Muscle of leg (tissue), 16 donors: ENCODE measurements around the gene PTGES2. TPM values are rescaled to one million over a fixed set of nuclear protein-coding genes. Genes with fewer than 3 reads are reported as not detected.

Source experiments
- DNase-seq: peaks from one replicate; pipeline ENCODE4 v3.0.0; 2013
- H3K27ac ChIP-seq: one replicate; pipeline ENCODE4 v1.5.1; 2013; ENCODE audit warnings: mild to moderate bottlenecking, low read length, control low read depth
- H3K27me3 ChIP-seq: one replicate; pipeline ENCODE4 v1.6.1; 2013; ENCODE audit warnings: low read length; ENCODE audit not compliant: control insufficient read depth, insufficient read depth
- H3K36me3 ChIP-seq: one replicate; pipeline ENCODE4 v1.6.1; 2013; ENCODE audit warnings: low read length; ENCODE audit not compliant: control insufficient read depth, insufficient read depth
- H3K4me1 ChIP-seq: one replicate; pipeline ENCODE4 v1.6.1; 2013; ENCODE audit warnings: low read length; ENCODE audit not compliant: control insufficient read depth, insufficient read depth
- H3K4me3 ChIP-seq: one replicate; pipeline ENCODE4 v1.5.1; 2013; ENCODE audit warnings: low read length, control low read depth
- H3K9me3 ChIP-seq: replicated peaks from 2 replicates; pipeline ENCODE4 v1.6.1; 2013; ENCODE audit warnings: low read depth, low read length; ENCODE audit not compliant: control insufficient read depth
- whole genome bisulfite sequencing: methylation state at CpG from one replicate; pipeline ENCODE4 v1.1.5; 2013; ENCODE audit warnings: missing lambda C conversion rate; ENCODE audit not compliant: insufficient coverage; 5-methylcytosine and 5-hydroxymethylcytosine counted together
- long read RNA-seq, 11 donors: transcript quantifications; one replicate each; lab custom pipeline, GENCODE V29; 2026
- polyA plus RNA-seq, 8 donors: library from polyadenylated mRNA; unstranded; fragments of 120-200 nt; gene quantifications; one replicate each; pipeline versions ENCODE4 v1.2.1 to v1.2.3, GENCODE V29; 2013; ENCODE audit warnings: inconsistent platforms in 1 of 8, low replicate concordance in 1 of 8; ENCODE audit not compliant: insufficient read length in 8 of 8, insufficient read depth in 1 of 8
- total RNA-seq: library from RNA; stranded (reverse); fragments of 120-200 nt; gene quantifications from one replicate; pipeline ENCODE4 v1.2.4, GENCODE V29; 2013

Gene PTGES2
- total RNA-seq (30.1 TPM), polyA plus RNA-seq (10 to 100 TPM; 40.0 to 45.3 (median 41.5) TPM)
- long read RNA-seq, donor 1, partial matches to known transcripts = 0 of 3 reads
- long read RNA-seq, donor 1, other reads (novel, unspliced or antisense) = 0 of 3 reads
- long read RNA-seq, donor 2 = 0 reads
- long read RNA-seq, donor 3, transcript PTGES2-202 (7 exons, 2,331 nt) = major isoform, 11 of 11 reads
- long read RNA-seq, donor 3, partial matches to known transcripts = 0 of 11 reads
- long read RNA-seq, donor 3, other reads (novel, unspliced or antisense) = 0 of 11 reads
- long read RNA-seq, donor 4, transcript PTGES2-202 (7 exons, 2,331 nt) = major isoform, 7 of 7 reads
- long read RNA-seq, donor 4, partial matches to known transcripts = 0 of 7 reads
- long read RNA-seq, donor 4, other reads (novel, unspliced or antisense) = 0 of 7 reads
- long read RNA-seq, donor 5, transcript PTGES2-202 (7 exons, 2,331 nt) = major isoform, 27 of 27 reads
- long read RNA-seq, donor 5, partial matches to known transcripts = 0 of 27 reads
- long read RNA-seq, donor 5, other reads (novel, unspliced or antisense) = 0 of 27 reads
- long read RNA-seq, donor 6, transcript PTGES2-202 (7 exons, 2,331 nt) = major isoform, 19 of 20 reads
- long read RNA-seq, donor 6, partial matches to known transcripts = 0 of 20 reads
- long read RNA-seq, donor 6, other reads (novel, unspliced or antisense) = 0 of 20 reads
- long read RNA-seq, donor 7, transcript PTGES2-202 (7 exons, 2,331 nt) = major isoform, 15 of 15 reads
- long read RNA-seq, donor 7, partial matches to known transcripts = 0 of 15 reads
- long read RNA-seq, donor 7, other reads (novel, unspliced or antisense) = 0 of 15 reads
- long read RNA-seq, donor 8, transcript PTGES2-202 (7 exons, 2,331 nt) = major isoform, 8 of 14 reads
- long read RNA-seq, donor 8, partial matches to known transcripts = 5 of 14 reads
- long read RNA-seq, donor 8, other reads (novel, unspliced or antisense) = 0 of 14 reads
- long read RNA-seq, donor 9, partial matches to known transcripts = 0 of 3 reads
- long read RNA-seq, donor 9, other reads (novel, unspliced or antisense) = 0 of 3 reads
- long read RNA-seq, donor 10, transcript PTGES2-202 (7 exons, 2,331 nt) = major isoform, 7 of 7 reads
- long read RNA-seq, donor 10, partial matches to known transcripts = 0 of 7 reads
- long read RNA-seq, donor 10, other reads (novel, unspliced or antisense) = 0 of 7 reads
- long read RNA-seq, donor 11, transcript PTGES2-202 (7 exons, 2,331 nt) = major isoform, 12 of 12 reads
- long read RNA-seq, donor 11, partial matches to known transcripts = 0 of 12 reads
- long read RNA-seq, donor 11, other reads (novel, unspliced or antisense) = 0 of 12 reads

- Histone ChIP-seq H3K9me3 (no peaks in the 10 kb centered on the region), H3K27me3 (no peaks in the 10 kb centered on the region)
- under 1% methylated on average over 56 of the region's 56 CpGs for WGBS
Measured at GRCh38 chr9:128127568-128127989, at the start of gene PTGES2. Gene PTGES2 (minus strand): TSS chr9:128127729. CDS start chr9:128127717, 12 bp downstream.

DNA sequence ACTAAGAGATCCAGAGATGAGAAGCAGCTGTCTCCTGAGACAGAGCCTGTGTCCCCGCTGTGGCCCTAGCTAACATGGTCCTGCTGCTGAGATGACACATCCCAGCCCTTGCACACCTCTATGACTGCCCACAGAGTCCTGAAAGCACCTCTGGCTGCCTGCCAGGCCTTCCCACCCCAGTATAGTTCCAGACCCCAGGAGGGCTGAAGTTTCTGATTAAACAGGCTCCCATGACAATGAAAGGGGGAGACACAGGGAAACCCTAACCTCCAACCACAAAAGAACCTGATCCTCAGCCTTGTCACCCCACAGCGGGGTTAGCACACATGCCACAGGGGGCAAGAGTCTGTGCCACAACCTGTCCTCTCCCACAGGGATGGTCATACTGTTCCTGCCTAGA lies 48.2 kb upstream of the PTGES2 start:
- no peaks in the 10 kb centered on the region for H3K27me3 ChIP-seq
- DNase-seq = no peak
- 100% methylated on average over 1 of the region's 2 CpGs for WGBS
- peaks cover 73% of the 10 kb centered on the region for H3K36me3 ChIP-seq
- peaks cover 7% of the 10 kb centered on the region for H3K9me3 ChIP-seq
- H3K4me3 ChIP-seq = no peak overlapping the region
- no peak overlapping the region for H3K27ac ChIP-seq
- no peaks in the 10 kb centered on the region for H3K4me1 ChIP-seq

More at GRCh38 chr9:128127568-128127989, at the start of gene PTGES2:
- peaks cover 22% of the 10 kb centered on the region for H3K36me3 ChIP-seq
- peak within 1 kb of the TSS; percentile 97 for H3K27ac ChIP-seq
- H3K4me1 ChIP-seq = peaks cover 37% of the 10 kb centered on the region
- peak; percentile 96 for DNase-seq
- H3K4me3 ChIP-seq = peak within 1 kb of the TSS; percentile 99

DNA sequence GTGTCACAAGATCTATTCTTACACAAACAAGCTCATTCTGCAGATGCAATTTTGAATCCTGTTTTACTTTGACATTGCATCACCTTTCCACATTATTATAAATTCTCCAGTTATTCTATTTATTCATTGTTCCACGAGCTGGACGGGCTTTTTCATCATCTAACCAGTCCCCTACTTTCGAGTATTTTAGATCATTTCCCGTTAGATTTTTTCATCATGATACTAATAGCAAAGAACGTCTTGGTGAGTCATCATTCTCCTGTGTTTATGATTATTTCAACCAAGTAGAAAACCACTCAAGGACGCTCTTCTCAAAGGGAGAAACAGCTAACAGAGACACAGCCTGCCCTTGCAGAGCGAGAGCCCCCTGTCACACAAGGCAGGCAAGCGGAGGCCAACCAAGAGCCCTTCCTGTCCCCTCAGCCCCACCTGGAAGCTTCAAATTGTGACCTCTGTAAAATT lies 47.6 kb upstream of the PTGES2 start:
- H3K27ac ChIP-seq = no peak overlapping the region

DNA sequence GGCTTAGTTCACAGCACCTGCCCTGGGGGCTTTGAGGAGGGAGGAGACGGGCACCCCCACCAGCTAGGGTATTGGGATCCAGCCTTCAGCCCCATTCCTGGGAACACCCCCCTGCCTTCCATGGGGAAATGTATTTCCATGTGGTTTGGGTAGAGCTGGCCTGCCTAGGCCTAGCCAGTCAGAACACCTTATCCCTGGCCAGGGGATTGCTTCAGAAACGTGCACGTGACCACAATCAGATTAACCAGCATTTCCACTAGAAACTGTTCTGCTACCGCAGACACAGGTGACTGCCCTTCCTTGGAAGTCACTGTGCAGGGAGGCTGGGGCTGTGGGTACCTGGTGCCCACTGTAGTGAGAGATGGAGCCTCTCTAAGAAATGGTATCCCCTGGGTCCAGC lies 46.5 kb upstream of the PTGES2 start:
- peaks cover 2% of the 10 kb centered on the region for H3K4me1 ChIP-seq
- no CpG with 5 or more reads among the region's 4 CpGs for WGBS

More for the DNA sequence above, 47.6 kb upstream of the PTGES2 start:
- Histone ChIP-seq H3K27me3 (no peaks in the 10 kb centered on the region), H3K36me3 (peaks cover 73% of the 10 kb centered on the region), H3K4me3 (no peak overlapping the region), H3K4me1 (peaks cover 2% of the 10 kb centered on the region), H3K9me3 (peaks cover 7% of the 10 kb centered on the region)
- no peak for DNase-seq
- 88% methylated on average over 3 of the region's 8 CpGs for WGBS

DNA sequence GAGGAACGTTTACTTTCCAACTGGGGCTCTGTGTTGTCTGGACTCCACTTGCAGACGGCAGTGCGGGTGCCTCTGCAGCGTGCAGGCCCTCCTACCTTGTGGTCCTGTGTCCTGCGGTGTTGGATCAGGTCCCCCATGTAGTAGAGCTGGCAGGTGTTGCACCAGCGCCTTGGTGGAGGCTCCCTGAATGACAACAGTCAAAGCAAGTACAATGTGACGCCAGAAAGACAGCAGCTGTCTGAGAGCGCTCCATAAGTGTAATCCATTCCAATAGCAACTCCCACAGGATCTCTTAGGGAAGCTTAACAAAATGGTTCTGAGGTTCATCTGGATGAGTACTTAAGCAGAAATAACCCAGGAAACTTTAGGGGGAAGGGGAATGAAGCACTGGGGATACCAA lies 42.4 kb upstream of the PTGES2 start:
- peaks cover 71% of the 10 kb centered on the region for H3K36me3 ChIP-seq
- DNase-seq = peak; percentile 54
- H3K4me3 ChIP-seq = no peak overlapping the region
- H3K27ac ChIP-seq = no peak overlapping the region
- no peaks in the 10 kb centered on the region for H3K27me3 ChIP-seq
- H3K4me1 ChIP-seq = peaks cover 2% of the 10 kb centered on the region
- 53% methylated on average over 5 of the region's 8 CpGs for WGBS
- H3K9me3 ChIP-seq = no peaks in the 10 kb centered on the region

More for the DNA sequence above, 46.5 kb upstream of the PTGES2 start:
- Histone ChIP-seq H3K36me3 (peaks cover 74% of the 10 kb centered on the region), H3K4me3 (no peak overlapping the region), H3K27me3 (no peaks in the 10 kb centered on the region), H3K9me3 (peaks cover 3% of the 10 kb centered on the region), H3K27ac (no peak overlapping the region)
- no peak for DNase-seq

GRCh38 chr9:128169492-128169891 lies 42.0 kb upstream of the PTGES2 start:
- no peaks in the 10 kb centered on the region for H3K27me3 ChIP-seq
- H3K27ac ChIP-seq = no peak overlapping the region
- H3K9me3 ChIP-seq = no peaks in the 10 kb centered on the region
- H3K4me1 ChIP-seq = peaks cover 2% of the 10 kb centered on the region
- WGBS = 79% methylated on average over 8 of the region's 8 CpGs
- peaks cover 72% of the 10 kb centered on the region for H3K36me3 ChIP-seq
- DNase-seq = no peak
- no peak overlapping the region for H3K4me3 ChIP-seq

GRCh38 chr9:128168731-128169308 lies 41.3 kb upstream of the PTGES2 start:
- Histone ChIP-seq H3K36me3 (peaks cover 72% of the 10 kb centered on the region), H3K4me1 (peaks cover 2% of the 10 kb centered on the region), H3K4me3 (no peak overlapping the region), H3K27ac (no peak overlapping the region), H3K27me3 (no peaks in the 10 kb centered on the region), H3K9me3 (no peaks in the 10 kb centered on the region)
- WGBS = 92% methylated on average over 8 of the region's 8 CpGs
- DNase-seq = no peak

GRCh38 chr9:128167209-128167608 lies 39.7 kb upstream of the PTGES2 start:
- H3K27ac ChIP-seq = no peak overlapping the region
- no peaks in the 10 kb centered on the region for H3K9me3 ChIP-seq
- H3K36me3 ChIP-seq = peaks cover 85% of the 10 kb centered on the region
- no peak for DNase-seq
- WGBS = 100% methylated on average over 2 of the region's 4 CpGs
- peaks cover 2% of the 10 kb centered on the region for H3K4me1 ChIP-seq
- no peaks in the 10 kb centered on the region for H3K27me3 ChIP-seq
- no peak overlapping the region for H3K4me3 ChIP-seq

DNA sequence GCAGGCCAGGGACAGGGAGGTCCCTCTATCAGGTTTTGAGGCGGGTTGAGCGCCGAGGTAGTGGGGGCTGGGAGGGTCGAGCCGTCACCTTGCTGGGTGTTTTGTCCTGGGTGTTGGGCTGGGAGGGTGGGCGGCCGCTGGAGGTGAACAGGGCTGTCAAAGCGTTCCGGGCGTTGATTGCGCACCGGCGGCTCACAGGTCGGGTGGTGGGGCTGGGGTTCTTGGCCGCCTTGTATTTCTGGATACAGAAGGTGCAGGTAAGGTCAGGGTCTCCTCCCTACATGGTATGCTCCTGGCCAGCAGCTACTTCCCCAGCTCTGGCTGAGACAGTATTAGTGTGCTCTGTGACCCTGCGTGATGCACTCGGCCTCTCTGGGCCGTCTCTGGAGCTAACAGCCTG lies 38.6 kb upstream of the PTGES2 start:
- Histone ChIP-seq H3K9me3 (no peaks in the 10 kb centered on the region), H3K27me3 (no peaks in the 10 kb centered on the region), H3K4me3 (no peak overlapping the region), H3K4me1 (peaks cover 2% of the 10 kb centered on the region), H3K27ac (no peak overlapping the region), H3K36me3 (peaks cover 90% of the 10 kb centered on the region)
- no peak for DNase-seq
- WGBS = 90% methylated on average over 7 of the region's 18 CpGs
